Measurements from ENCODE around the gene MAP4K3. TPM values are rescaled to one million over a fixed set of nuclear protein-coding genes. Genes with fewer than 3 reads are reported as not detected.

Gene MAP4K3
- total RNA-seq, 3 donors from 2014 or later: 56.2 to 101 (median 69.8) TPM

DNA sequence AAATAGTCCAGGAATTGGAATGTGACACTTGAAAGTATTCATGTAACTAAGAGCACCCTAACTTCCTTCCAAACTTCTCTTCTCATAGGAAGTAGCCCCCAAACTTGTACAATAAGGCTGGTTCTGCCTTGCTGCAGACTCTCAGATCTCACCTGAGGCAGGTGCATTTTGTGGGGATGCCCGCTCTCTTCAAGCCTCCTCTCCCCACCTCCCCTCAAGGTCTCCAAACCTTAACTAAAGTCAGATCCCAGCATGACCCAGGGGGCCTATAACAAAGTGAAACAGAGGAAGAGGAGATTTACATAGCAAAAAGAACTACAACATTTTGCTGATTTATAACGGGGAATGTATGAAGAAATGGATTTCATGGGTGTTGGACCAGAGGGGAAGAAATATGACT, 216.9 kb downstream of the MAP4K3 start:
- Histone ChIP-seq H3K27ac (no peak overlapping the region), H3K4me1 (no peaks in the 10 kb centered on the region), H3K27me3 (no peaks in the 10 kb centered on the region), H3K9me3 (no peaks in the 10 kb centered on the region), H3K4me3 (no peak overlapping the region), H3K36me3 (no peaks in the 10 kb centered on the region)
- intact Hi-C loops (cut with DNase I; ENCODE audit: low total_unique reads): no loop called here
- no peak for DNase-seq (ENCODE audit: low spot score in 2 of 2)
- TF ChIP-seq POLR2A (IDR thresholded peaks at IDR 0.05) (no peak), CTCF (IDR thresholded peaks at IDR 0.05) (no peak), POLR2AphosphoS5 (IDR thresholded peaks at IDR 0.05) (no peak)

DNA sequence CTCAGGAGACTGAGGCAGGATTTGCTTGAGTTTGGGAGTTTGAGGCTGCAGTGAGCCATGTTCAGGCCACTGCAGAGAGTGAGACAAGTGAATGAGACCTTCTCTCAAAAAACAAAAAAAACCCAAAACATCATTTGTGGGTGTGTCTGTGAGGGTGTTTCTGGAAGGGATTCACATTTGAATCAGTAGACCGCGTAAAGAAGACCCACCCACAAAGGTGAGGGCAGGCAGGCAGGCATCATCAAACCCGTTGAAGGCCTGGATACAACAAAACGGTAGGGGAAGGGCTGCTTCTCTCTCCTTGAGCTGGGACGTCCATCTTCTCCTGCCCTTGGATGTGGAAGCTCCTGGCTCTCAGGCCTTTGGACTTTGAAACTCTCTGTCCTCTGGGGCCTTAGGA, 218.7 kb downstream of the MAP4K3 start:
- H3K36me3 ChIP-seq: no peaks in the 10 kb centered on the region
- no peak for DNase-seq (ENCODE audit: low spot score in 2 of 2)
- TF ChIP-seq POLR2A (IDR thresholded peaks at IDR 0.05) (no peak), CTCF (IDR thresholded peaks at IDR 0.05) (no peak), POLR2AphosphoS5 (IDR thresholded peaks at IDR 0.05) (no peak)
- H3K27ac ChIP-seq: no peak overlapping the region
- no peak overlapping the region for H3K4me3 ChIP-seq
- H3K27me3 ChIP-seq: no peaks in the 10 kb centered on the region
- intact Hi-C loops (cut with DNase I; ENCODE audit: low total_unique reads): no loop called here
- H3K4me1 ChIP-seq: no peaks in the 10 kb centered on the region
- no peaks in the 10 kb centered on the region for H3K9me3 ChIP-seq

- H3K27me3 ChIP-seq: no peaks in the 10 kb centered on the region
Observed at GRCh38 chr2:39217192-39217550, 219.9 kb downstream of the MAP4K3 start.

GRCh38 chr2:39216346-39217191, 220.5 kb downstream of the MAP4K3 start:
- no peaks in the 10 kb centered on the region for H3K4me1 ChIP-seq
- TF ChIP-seq CTCF (IDR thresholded peaks at IDR 0.05) (no peak), POLR2AphosphoS5 (IDR thresholded peaks at IDR 0.05) (no peak), POLR2A (IDR thresholded peaks at IDR 0.05) (no peak)
- H3K4me3 ChIP-seq: no peak overlapping the region
- intact Hi-C loops (cut with DNase I; ENCODE audit: low total_unique reads): no loop called here
- no peaks in the 10 kb centered on the region for H3K9me3 ChIP-seq
- H3K27me3 ChIP-seq: no peaks in the 10 kb centered on the region
- no peaks in the 10 kb centered on the region for H3K36me3 ChIP-seq
- H3K27ac ChIP-seq: no peak overlapping the region
- DNase-seq (ENCODE audit: low spot score in 2 of 2): no peak

More at GRCh38 chr2:39217192-39217550, 219.9 kb downstream of the MAP4K3 start:
- H3K9me3 ChIP-seq: no peaks in the 10 kb centered on the region
- H3K27ac ChIP-seq: no peak overlapping the region
- no peak for TF ChIP-seq POLR2A (IDR thresholded peaks at IDR 0.05)
- TF ChIP-seq CTCF (IDR thresholded peaks at IDR 0.05): no peak
- TF ChIP-seq POLR2AphosphoS5 (IDR thresholded peaks at IDR 0.05): no peak
- intact Hi-C loops (cut with DNase I; ENCODE audit: low total_unique reads): no loop called here
- DNase-seq (ENCODE audit: low spot score in 2 of 2): no peak
- no peak overlapping the region for H3K4me3 ChIP-seq
- H3K4me1 ChIP-seq: no peaks in the 10 kb centered on the region
- no peaks in the 10 kb centered on the region for H3K36me3 ChIP-seq

- H3K27ac ChIP-seq: no peak overlapping the region
- no peaks in the 10 kb centered on the region for H3K36me3 ChIP-seq
- H3K4me3 ChIP-seq: no peak overlapping the region
- intact Hi-C loops (cut with DNase I; ENCODE audit: low total_unique reads): no loop called here
- DNase-seq (ENCODE audit: low spot score in 2 of 2): no peak
- no peaks in the 10 kb centered on the region for H3K4me1 ChIP-seq
- no peaks in the 10 kb centered on the region for H3K27me3 ChIP-seq
- H3K9me3 ChIP-seq: no peaks in the 10 kb centered on the region
- no peak for TF ChIP-seq POLR2AphosphoS5 (IDR thresholded peaks at IDR 0.05)
- TF ChIP-seq CTCF (IDR thresholded peaks at IDR 0.05): no peak
- no peak for TF ChIP-seq POLR2A (IDR thresholded peaks at IDR 0.05)
Observed at GRCh38 chr2:39215545-39215944, 221.5 kb downstream of the MAP4K3 start.

All from breast epithelium (tissue), 4 donors.